Measurements from ENCODE around the gene RAB3B. TPM values are rescaled to one million over a fixed set of nuclear protein-coding genes. Genes with fewer than 3 reads are reported as not detected.

The RAB3B gene
- total and polyA plus RNA-seq, 11 donors = 0.02 to 0.14 (median 0.11) TPM; not detected in 8

- DNase-seq = no peak
- Histone ChIP-seq H3K4me1 (no peaks in the 10 kb centered on the region), H3K27me3 (peaks cover 0 to 56% (median 6%) of the 10 kb centered on the region in 9 donors), H3K4me3 (no peak overlapping the region), H3K36me3 (no peaks in the 10 kb centered on the region), H3K9me3 (peaks cover 0 to 4% (median 0%) of the 10 kb centered on the region in 12 donors), H3K27ac (no peak overlapping the region)
- TF ChIP-seq POLR2A (IDR thresholded peaks at IDR 0.05) = no peak
- TF ChIP-seq, protein P1, sequence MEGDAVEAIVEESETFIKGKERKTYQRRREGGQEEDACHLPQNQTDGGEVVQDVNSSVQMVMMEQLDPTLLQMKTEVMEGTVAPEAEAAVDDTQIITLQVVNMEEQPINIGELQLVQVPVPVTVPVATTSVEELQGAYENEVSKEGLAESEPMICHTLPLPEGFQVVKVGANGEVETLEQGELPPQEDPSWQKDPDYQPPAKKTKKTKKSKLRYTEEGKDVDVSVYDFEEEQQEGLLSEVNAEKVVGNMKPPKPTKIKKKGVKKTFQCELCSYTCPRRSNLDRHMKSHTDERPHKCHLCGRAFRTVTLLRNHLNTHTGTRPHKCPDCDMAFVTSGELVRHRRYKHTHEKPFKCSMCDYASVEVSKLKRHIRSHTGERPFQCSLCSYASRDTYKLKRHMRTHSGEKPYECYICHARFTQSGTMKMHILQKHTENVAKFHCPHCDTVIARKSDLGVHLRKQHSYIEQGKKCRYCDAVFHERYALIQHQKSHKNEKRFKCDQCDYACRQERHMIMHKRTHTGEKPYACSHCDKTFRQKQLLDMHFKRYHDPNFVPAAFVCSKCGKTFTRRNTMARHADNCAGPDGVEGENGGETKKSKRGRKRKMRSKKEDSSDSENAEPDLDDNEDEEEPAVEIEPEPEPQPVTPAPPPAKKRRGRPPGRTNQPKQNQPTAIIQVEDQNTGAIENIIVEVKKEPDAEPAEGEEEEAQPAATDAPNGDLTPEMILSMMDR (IDR thresholded peaks at IDR 0.05) = no peak
- WGBS, 4 donors = 80 to 82% (median 81%) methylated on average over 4 of the region's 4 CpGs
- ATAC-seq = no peak
- intact Hi-C loops (cut with DNase I) = no loop called here
Measured at GRCh38 chr1:51964309-51964696, 26.2 kb downstream of the RAB3B start.

DNA sequence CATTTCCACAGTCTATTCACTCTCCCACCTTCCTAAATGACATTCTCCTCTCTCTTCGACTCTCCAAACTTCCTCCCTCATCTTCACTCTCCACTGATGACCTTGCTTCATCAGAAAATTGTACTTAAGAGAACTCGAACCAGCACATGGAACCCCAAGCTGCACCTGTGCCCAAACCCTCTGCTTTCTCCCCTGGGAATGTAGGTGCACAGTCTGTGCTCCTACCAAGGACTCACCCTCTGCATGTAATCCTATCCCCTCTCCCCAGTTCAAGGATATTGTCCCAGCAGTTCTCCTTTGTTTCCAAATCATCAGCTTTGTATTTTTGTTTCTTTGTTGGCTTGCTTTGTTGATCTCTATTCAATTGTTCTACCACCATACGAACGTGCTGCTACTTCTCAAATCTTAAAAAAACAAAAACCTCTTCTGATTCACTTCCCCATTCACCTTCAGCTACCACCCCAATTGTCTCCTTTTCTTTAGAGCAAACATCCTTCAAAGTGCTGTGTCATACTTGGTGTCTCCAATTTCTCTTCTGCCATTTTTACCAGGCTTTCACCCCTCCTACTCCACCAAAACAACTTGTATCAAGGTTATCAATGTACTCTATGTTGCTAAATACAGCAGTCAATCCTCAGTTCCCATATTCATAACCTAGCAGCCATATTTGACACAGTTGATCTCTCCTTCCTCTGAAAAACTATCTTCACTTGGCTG lies 26.8 kb downstream of the RAB3B start:
- TF ChIP-seq, protein P1 (IDR thresholded peaks at IDR 0.05) = no peak

DNA sequence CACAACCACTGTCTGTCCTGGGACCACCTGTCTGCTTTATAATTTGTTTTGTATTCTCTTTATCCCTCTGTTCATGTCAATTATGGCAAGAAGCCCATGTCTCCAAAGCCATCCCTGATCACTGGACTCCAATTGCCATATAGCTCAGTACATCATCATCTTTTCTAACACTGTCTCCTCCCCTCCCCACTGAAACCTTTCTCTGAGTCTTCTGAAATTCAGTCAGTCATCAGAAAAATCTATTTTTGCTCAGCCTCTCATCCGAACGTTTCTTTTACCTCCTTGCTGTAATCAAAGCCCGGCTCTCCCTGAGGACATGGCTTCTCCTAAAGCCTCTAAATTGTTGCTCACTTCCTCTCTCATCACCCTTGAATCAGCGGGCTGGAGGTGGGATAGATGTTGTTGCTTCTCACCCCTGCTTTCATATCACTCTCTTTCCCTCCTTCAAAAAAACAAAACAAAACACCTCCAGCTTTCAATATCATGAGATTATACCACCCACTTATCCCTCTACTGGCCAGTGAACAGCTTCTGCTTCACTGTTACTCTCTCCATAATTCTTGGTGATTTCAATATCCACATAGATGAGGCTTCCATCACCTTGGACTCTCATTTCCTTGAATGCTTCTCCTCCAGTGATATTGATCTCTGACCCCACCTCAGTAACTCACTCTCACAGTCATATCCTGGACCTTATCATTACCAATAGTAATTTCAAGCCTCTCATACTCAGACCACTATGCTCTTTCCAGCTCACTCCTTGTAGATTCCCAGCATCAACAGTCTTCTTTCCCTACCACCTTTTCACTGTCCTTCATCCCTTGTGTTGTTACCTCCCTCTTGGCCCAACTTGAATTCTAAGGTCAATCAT lies 27.8 kb downstream of the RAB3B start:
- DNase-seq (no peak), ATAC-seq (no peak)
- no peaks in the 10 kb centered on the region for H3K9me3 ChIP-seq
- peaks cover 0 to 50% (median 6%) of the 10 kb centered on the region in 9 donors for H3K27me3 ChIP-seq
- H3K27ac ChIP-seq = no peak overlapping the region
- no peaks in the 10 kb centered on the region for H3K36me3 ChIP-seq
- no peaks in the 10 kb centered on the region for H3K4me1 ChIP-seq
- WGBS, 4 donors = 44 to 53% (median 48%) methylated on average over 4 of the region's 4 CpGs
- TF ChIP-seq, protein P1 (IDR thresholded peaks at IDR 0.05) = no peak
- no peak for TF ChIP-seq POLR2A (IDR thresholded peaks at IDR 0.05)
- H3K4me3 ChIP-seq = no peak overlapping the region
- intact Hi-C loops (cut with DNase I) = no loop called here

More for the DNA sequence above, 26.8 kb downstream of the RAB3B start:
- Histone ChIP-seq H3K27ac (no peak overlapping the region), H3K9me3 (peaks cover 0 to 4% (median 0%) of the 10 kb centered on the region in 12 donors), H3K27me3 (peaks cover 0 to 56% (median 6%) of the 10 kb centered on the region in 9 donors), H3K4me3 (no peak overlapping the region), H3K36me3 (no peaks in the 10 kb centered on the region), H3K4me1 (no peaks in the 10 kb centered on the region)
- no peak for ATAC-seq
- no peak for DNase-seq
- intact Hi-C loops (cut with DNase I) = no loop called here
- WGBS, 4 donors = 50 to 67% (median 58%) methylated on average over 4 of the region's 4 CpGs

DNA sequence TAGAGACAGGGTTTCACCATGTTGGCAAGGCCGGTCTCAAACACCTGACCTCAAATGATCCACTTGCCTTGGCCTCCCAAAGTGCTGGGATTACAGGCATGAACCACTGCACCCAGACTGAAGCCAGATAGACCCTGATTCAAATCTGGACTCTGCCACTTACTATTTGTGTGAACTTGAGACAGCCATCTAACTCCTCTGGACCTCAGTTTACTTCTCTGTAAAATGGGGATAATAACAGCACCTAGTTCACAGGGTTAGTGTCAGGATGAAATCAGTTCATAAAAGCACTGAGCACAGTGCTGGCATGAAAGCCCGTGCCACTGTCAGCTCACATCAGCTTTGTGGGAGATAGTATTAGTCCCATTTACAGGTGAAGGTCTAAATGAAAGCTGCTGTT lies 28.5 kb downstream of the RAB3B start:
- no peak for DNase-seq
- WGBS, 4 donors = 79 to 91% (median 89%) methylated on average over 2 of the region's 2 CpGs
- intact Hi-C loops (cut with DNase I) = no loop called here
- H3K27ac ChIP-seq = no peak overlapping the region
- peaks cover 0 to 48% (median 6%) of the 10 kb centered on the region in 9 donors for H3K27me3 ChIP-seq
- H3K4me3 ChIP-seq = no peak overlapping the region
- TF ChIP-seq POLR2A (IDR thresholded peaks at IDR 0.05) = no peak
- TF ChIP-seq, protein P1 (IDR thresholded peaks at IDR 0.05) = no peak
- no peaks in the 10 kb centered on the region for H3K9me3 ChIP-seq
- ATAC-seq = no peak
- H3K36me3 ChIP-seq = no peaks in the 10 kb centered on the region
- H3K4me1 ChIP-seq = no peaks in the 10 kb centered on the region

Measured in heart left ventricle (tissue), 16 donors.